NK-92 treated with Interleukin-12 subunit alpha and Interleukin-12 subunit beta, amount 100 ng/mL, for 24 hours (cell line): ENCODE results near the gene USP48.

Experiments used
- DNase-seq: peaks from one replicate; lab custom pipeline; 2025; lab: John Stamatoyannopoulos, UW

Gene USP48

GRCh38 chr1:21749109-21749508, 33.8 kb downstream of the USP48 start:
- DNase-seq = no peak

- no peak for DNase-seq
Measured at GRCh38 chr1:21743476-21743875, 39.5 kb downstream of the USP48 start.

GRCh38 chr1:21742578-21742977, 40.4 kb downstream of the USP48 start:
- DNase-seq = no peak

GRCh38 chr1:21741206-21741605, 41.7 kb downstream of the USP48 start:
- DNase-seq = no peak

GRCh38 chr1:21736876-21737275, 46.1 kb downstream of the USP48 start:
- DNase-seq = no peak

- no peak for DNase-seq
Measured at GRCh38 chr1:21736011-21736410, 46.9 kb downstream of the USP48 start.

DNA sequence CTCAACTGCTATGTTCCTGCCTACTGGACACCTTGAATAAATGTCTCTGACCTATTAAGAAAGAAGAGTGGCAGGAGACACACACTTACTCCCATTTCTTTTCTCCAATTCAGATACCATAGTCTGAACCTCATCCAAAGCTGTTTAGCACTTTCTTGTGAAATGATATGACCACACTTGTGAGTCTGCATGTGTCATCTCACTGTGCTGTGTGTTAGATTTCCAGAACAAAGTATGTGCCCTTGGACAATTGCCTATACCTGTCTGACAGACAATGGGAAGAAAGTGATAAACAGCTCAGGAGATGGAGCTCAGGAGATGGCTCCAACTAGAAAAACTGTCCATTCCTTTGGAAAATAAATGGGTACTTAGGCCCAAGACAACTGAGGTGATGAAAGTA, 48.4 kb downstream of the USP48 start:
- DNase-seq = no peak

GRCh38 chr1:21732664-21733063, 50.3 kb downstream of the USP48 start:
- DNase-seq = no peak

DNA sequence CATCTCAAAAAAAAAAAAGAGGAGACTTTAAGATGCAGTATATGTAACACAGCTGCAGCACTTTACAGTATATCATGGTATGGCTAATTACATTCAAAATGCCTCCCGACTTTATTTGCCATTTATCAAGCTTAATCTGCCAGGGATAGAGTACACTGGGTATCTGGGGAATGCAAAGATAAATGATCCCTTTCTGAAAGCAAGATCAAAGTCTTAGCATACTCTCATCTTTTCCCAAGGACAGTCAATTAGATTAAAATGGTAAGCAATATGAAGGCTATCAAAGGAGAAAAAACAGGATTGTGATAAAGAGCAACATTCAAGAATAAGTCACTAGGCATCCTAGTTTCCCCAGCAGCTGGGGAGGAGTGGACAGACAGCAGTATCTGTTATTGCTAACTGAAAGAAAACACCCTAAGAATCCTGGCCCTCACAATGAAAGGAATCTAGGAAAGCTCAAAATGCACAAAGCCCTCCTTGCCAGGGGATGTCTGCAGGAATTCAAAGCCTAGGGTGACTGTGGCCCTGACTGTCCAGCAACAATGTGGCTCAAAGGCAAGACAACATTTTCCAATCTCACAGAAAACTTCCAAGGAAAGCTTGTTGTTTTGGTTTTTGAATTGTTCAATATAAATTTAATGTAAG, 57.1 kb downstream of the USP48 start:
- DNase-seq = no peak

- no peak for DNase-seq
Measured at GRCh38 chr1:21724570-21724969, 58.4 kb downstream of the USP48 start.

DNA sequence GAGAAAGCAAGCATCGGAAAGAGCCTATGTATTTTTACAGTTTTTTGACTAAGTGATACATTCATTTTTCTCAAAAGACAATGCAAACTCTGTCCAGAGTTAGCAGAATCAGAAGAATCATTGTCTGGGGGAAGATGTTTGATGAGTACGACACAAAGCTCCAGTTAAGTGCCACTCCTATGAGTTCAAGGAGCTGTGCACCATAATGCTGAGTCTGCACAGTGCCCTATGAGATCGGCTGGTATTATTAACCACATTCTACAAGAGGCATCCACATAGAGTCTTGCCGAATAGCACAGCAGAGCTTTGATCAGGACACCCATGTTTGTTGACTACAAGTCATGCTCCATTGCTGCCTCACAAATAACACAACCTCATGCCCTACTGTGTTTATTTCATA, 58.9 kb downstream of the USP48 start:
- DNase-seq = no peak

DNA sequence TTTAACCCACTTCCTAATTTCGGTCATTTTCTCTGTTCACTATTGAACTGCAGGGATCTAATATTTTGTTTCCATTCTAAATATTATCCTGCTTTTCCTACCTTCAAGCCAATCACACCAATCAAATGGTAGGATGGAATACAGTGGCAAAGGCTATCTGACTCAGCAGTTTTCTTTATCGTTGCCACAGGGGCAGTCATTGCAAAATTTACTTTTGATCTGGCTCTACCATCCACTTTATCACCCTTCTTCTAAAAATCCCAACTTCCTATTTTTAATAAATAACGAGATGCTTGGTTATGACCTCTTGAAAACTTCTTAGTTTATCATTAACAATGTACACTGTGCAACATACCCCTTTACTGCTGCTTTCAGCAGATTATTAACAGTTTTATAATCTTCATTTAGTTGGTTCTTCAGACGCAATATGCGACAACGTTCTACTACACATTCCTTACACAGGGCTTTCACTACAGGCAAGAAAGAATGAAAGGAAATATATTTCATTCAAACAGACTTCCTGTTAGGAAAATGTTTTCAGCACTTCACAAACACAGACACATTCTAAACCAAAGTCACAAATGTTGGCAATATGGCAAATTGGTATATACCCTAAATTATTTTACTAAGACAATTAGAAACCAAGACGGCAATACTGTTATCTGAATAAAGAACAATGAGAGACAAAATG, 61.5 kb downstream of the USP48 start:
- no peak for DNase-seq

GRCh38 chr1:21716169-21716568, 66.8 kb downstream of the USP48 start:
- DNase-seq = no peak

DNA sequence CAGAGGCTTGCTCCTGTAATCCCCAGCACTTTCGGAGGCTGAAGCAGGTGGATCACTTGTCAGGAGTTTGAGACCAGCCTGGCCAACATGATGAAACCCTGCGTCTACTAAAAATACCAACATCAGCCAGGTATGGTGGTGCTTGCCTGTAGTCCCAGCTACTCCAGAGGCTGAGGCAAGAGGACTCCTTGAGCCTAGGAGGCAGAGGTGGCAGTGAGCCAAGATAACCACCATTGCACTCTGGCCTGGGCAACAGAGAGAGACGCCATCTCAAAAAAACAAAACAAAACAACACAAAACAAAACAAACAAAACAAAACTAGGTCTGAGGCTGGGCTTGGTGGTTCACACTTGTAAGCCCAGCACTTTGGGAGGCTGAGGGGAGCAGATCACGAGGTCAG, 75.1 kb downstream of the USP48 start:
- DNase-seq = no peak

DNA sequence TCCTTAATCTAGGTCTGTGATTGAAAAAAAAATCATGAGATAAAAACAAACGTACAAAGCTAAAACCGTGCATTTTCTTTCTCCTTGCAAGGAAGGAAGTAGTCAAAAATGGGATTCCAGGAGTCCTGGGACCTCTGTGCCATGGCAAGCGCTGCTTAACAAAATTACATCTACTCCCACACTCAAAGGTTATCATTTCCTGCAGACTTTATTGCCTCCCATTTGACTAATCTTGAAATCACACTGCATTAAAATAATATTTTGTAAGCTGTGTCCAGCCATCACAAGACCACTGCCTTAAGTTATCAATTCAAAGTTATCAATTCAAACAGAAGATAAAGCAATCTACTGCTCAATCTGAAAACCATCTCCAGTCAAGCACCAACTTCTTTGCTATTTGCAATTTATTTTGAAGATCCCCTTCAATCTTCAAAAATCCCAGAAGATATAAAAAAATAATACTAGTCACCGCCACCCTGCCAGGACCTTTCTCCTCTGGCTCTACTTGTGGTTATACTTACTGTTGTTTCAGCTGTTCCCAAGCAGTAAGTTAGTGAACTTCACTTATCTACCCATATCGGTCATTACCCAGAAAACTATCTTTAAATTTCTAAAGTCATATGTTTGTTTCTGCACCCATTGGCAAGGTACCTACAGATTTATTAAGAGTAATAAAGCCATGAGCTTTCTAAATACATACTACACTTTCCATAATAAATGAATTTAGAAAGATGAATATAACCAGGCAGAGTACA, 75.7 kb downstream of the USP48 start:
- no peak for DNase-seq

DNA sequence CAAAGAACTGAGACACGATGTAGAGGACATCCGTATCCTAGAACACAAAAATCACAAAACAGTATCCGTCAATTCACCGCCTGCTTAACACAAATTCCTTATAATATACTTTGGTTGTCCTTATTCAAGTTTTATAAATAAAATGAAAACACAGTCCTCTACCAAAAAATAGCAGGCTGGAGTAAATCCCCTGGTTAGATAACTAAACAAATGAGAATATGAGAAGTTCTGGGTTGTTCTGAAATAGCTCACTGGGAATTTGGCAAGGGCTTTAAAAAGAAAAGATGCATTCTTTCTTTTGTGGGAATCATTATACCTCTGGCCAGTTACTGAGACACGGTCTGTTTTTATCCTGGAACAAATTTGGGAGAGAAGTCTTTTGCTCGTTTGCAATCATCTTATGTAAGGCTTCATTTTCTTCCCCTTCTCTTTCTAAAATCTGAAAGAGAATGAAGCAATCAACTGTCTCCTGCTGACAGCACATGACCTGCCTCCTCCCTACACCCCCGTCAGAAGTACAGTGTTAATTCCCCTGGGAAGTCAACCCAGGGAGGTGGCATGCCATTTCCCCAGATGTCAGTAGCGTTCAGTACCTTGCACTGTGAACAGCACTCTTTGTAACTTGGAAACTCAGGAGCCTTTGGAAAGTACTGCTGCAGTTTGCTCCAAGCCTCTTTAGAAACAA, 76.7 kb downstream of the USP48 start:
- no peak for DNase-seq

DNA sequence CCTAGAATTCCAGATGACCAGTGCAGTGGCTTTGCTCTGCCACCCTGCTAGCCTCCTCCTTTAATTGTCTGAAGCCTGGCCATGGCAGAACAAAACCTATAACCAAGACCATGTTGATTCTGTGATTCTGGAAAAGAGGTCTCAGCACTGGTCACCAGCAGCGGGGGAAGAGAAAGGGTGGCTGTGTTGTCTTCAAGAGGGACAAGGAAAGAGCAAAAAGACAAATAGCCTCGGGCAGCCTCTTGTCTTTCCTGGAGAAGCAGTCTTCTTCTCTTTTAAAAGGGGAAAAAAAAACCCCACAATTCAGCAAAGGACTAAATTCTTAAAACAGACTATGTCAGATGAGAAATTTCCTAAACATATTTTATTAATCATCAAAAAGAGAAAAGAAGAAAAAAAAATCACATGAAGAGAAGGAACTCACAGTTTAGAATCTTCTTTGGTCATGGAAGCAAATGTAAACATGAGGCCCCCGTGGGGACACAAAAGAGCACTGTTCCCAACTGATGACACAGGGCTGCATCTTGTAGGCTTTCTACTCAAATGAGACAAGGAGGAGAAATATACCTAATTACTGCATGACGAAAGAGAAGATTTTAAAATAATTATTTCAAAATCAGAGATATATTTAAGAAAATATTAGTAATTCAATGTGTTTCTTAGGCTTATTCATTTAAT, 77.5 kb downstream of the USP48 start:
- DNase-seq = no peak

DNA sequence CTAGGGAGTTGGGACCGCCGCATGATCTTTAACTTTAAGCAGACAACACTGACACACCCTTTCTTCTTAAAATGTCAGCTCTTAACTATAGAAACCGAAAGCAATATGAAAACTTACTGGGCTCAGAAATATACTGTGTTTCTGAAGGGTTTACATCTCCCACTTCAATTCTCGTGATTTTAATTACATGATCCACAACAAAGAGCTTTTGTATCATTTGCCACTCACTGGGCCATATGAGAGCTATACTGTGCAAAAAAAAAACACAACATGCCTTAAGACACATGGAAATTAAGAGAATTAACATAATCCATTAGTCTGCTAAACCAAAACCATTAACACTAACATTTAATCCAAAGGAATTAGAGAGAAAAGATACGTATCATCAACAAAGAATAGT, 78.8 kb downstream of the USP48 start:
- DNase-seq = no peak

- no peak for DNase-seq
Measured at GRCh38 chr1:21703318-21703963, 79.5 kb downstream of the USP48 start.

DNA sequence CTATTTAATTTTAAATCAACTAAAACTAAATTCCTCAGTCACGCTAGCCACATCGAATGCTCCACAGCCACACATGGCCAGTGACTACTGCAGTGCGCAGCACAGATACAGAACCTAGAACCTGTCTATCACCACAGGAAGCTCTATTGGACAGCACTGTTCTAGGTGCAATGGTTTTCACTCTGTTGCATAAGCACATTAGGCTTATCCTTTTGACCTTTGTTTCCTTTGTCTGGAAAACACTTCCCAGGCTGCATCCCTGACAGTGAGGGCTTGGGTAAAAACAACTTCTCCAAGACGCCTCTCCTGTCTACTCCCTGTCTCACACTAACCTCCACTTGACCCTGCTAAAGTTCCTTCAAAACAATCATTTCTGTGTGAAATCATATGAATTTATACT, 80.2 kb downstream of the USP48 start:
- DNase-seq = no peak

DNA sequence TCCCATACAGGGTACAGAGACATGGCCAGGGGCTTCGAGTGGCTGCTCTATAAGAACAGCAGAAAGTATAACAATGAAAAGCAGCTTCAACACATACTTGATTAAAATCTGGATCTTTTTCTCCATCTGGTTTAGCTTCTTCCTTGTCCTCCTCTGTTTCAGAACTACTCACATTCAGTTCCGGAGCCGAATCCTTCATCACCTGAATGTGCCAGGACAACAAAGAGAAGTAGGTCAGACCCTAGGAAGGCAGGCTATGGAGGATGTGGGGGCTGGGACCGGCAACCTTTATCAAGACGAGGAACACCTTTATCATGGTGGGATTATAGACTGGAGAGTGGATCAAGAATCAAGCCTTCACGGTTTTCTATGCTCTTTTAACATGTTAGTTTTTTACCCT, 81.5 kb downstream of the USP48 start:
- no peak for DNase-seq

DNA sequence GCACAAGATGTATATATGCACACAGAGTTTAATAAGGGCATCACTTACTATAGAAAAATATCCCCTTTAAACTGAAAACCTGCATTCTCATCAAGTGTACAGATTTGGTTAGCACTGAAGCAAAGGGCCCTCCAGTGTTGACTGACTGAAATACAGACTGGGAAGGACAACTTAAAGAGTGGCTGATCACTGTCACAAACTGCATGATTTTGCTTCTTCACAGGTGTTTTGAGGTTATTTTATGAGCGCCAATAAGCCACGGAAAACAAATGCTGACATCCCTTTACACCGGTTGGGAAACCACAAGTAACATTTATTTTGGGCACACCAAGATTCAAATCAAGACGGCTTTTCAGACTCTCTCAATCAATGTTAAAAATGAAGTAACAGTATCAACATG, 82.9 kb downstream of the USP48 start:
- DNase-seq = no peak
